Keratinocyte (primary cell): ENCODE measurements around the gene BRIP1.

Experiments
- EZH2 ChIP-seq: IDR thresholded peaks from one replicate; pipeline ENCODE4 v1.6.1; 2012; ENCODE audit warnings: inconsistent platforms, mild to moderate bottlenecking, low read length, moderate library complexity
- TF ChIP-seq, protein P1 (sequence below), 3 experiments: IDR thresholded peaks in 1 of 3; conservative IDR thresholded peaks in 1 of 3; optimal IDR thresholded peaks in 1 of 3; 2 replicates in 2 of 3; 3 replicates in 1 of 3; pipeline versions ENCODE3 to v1.5.1; 2011; ENCODE audit warnings: low read length in 3 of 3, mild to moderate bottlenecking in 3 of 3, moderate library complexity in 2 of 3, control low read depth in 1 of 3, inconsistent platforms in 1 of 3; ENCODE audit not compliant: insufficient read depth in 2 of 3; ENCODE audit errors: extremely low read depth in 1 of 3

DNA sequence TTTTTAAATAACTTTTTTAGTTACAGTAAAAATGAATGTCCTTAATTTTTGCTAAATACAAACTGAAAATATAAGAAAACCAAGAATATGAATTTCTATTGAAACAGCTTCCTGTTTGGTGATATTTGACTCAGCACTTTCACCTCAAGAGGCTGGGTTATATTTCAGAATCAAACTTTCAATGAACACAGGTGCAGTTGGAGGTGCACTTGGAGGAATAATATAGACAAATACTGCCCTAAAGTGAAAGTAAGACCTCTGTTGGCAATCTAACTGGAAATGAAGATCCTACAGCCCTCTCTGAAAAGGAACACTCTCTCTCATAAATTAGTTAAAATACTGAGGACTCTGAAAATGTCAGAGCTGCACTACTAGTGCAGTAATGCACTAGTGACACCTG is 106.2 kb downstream of the BRIP1 start:
- TF ChIP-seq, protein P1, sequence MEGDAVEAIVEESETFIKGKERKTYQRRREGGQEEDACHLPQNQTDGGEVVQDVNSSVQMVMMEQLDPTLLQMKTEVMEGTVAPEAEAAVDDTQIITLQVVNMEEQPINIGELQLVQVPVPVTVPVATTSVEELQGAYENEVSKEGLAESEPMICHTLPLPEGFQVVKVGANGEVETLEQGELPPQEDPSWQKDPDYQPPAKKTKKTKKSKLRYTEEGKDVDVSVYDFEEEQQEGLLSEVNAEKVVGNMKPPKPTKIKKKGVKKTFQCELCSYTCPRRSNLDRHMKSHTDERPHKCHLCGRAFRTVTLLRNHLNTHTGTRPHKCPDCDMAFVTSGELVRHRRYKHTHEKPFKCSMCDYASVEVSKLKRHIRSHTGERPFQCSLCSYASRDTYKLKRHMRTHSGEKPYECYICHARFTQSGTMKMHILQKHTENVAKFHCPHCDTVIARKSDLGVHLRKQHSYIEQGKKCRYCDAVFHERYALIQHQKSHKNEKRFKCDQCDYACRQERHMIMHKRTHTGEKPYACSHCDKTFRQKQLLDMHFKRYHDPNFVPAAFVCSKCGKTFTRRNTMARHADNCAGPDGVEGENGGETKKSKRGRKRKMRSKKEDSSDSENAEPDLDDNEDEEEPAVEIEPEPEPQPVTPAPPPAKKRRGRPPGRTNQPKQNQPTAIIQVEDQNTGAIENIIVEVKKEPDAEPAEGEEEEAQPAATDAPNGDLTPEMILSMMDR (optimal IDR thresholded peaks at IDR 0.05 in 1 of 3, IDR thresholded peaks at IDR 0.05 in 1 of 3, conservative IDR thresholded peaks at IDR 0.05 in 1 of 3; ENCODE audit: extremely low read depth in 1 of 3, insufficient read depth in 2 of 3, low read length in 3 of 3), result no peak
- no peak for TF ChIP-seq EZH2
